Stimulated activated CD4-positive, alpha-beta T cell treated with anti-CD3 and anti-CD28 coated beads, Interleukin-4, amount 100 ng/mL, for 4 hours (primary cell): ENCODE results near the gene ACBD6.

Experiments
- DNase-seq, 2 experiments: peaks; one replicate each; pipeline ENCODE4 v3.0.0-alpha.2; 2020

Gene ACBD6

DNA sequence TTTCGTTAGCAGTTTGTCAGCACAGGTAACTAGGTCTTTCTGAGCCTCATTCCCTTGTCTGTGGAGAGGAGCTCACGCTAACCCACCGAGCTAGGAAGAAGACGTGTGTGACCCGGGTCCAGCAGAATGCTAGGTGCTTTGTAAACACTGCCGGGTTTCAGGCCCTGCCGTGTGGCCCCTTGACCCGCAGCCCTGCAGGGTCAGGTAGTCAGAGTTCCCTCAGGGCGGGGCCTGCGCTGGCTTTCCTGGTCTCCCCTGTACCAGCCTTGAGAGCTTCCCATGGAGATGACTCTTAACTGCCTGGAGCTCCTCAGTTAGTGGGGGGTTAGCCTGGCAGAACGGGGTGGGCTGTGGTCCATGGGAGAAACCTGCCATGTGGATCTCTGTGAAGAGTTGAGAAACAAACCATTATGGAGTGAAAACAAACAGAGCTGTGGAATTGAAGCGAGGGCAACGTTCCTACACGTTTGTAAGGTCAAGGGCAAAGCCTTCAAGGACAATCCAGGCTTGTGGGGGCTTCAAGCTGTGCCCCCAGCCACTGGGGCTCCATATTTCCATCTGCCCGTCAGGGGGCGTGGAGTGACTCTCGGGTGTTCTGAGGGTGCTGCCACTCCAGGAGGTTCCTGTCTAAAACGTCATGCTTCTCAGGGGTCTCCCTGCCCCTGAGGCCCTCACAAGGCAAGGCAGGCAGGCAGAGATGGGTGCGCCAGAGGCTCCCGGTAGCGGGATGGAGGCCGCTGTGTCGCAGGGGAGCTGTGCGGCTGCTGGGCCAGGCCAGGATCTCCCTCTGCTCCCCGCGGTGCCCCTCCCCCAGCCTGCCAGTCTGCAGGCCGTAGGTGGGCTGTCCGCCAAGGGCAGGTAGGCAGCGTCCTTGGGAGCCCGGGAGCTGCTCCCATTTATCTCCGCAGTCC, 248.5 kb downstream of the ACBD6 start:
- DNase-seq: no peak

DNA sequence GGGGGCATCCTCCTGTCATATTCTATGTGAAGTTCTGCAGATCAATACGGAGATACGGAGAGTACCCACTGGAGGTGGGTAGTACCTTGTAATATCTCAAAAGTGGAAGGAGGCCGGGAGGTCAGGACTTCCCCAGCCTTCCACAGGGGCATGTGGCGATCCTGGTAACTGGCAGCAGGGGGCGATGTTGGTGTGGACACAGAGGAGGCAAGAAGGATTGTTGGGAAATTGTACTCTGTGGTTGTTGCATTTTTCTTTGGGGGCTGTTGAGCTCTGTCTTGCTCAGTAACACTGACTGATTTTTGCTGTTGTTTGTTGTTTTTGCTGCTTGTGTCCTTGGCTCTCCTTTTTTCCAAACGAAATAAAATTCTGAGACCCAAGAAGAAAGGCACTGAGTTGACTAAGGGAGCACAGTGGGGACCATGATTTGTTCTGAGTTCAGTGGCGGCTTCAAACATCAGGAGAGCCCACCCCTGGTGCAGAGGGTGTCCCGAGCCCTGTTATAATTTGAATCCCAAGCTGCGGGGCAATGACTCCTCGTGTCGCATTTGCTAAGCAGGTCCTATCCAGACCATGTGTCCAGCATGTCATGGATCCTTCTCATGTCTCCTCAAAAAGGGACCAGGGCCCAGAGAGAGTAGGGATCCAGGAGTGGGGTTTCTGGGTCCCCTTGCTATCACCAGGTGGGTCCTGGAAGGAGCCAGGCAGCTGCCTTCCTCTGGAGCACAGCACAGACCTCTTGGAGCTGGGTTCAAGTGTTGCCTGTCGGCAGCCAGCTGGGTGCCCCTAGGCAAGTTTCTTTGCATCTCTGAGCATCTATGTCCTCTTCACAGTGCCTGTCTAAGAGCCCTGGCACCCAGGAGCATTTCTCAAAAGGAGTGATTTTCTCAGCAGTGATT, 249.5 kb downstream of the ACBD6 start:
- peak; percentile 54 to 66 for DNase-seq

DNA sequence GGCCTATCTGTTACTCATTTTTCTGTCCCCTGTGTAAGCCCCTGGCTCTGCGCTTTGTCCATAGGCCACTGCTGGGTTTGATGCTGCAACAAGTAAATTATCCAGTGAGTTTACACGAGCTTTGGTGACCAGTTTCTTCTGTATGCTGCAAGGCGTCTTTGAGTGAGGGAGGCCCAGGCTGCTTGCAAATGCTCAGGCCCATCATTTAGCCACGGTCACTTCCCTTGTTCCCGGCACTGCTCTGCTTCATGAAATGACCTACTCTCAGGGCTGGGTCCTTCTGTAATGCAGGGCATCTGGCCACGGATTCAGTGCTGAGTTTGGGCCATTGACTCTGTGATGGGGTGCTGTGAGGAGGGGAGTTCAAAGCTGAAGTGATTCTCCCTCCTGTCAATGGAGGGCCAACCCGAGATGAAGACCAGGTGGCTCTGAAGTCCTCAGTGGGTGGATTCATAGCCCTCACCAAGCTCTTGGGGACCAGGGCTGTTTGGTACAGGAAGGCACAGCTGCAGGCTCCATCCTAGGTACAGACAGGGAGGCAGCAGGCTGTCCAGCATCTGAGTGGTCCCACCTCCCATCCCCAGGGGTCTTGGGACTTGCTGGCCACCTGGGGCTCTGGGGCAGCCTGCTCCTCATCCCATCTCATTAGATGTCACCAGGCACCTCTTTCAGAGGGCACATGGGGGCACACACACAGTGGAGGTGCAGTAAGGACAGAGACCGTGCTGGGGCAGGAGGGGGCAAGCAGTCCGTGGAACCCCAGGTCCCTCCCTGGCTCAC, 250.7 kb downstream of the ACBD6 start:
- no peak for DNase-seq

DNA sequence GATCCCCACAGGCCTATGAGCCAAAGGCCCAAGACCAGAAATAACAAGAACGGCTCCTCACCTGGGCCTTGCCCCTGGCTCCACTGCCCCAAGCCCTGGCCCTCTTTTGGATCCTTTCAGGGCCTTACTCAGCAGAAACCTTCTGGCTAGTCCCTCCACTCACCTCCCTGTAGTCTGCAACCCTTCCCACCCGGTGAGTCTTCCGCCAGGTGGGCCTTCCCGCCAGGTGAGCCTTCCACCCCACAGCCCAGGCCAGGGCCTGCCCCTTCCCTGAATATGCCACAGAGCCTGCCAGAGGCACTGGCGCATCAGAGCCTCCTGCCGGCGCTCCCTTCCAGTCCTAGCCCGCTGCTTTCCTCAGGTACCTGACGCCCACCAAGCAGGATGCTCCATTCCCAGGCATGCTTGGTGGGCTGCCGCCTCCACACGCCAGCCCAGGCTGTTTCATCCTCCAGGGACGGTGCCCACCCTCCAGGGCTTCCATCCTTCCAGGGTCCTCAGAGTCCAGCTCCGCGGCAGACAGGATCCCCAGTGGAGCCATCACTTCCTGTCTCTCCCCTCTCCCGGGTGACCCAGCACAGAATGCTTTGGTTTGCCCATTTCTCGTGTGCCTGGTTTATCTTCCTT, 251.4 kb downstream of the ACBD6 start:
- no peak for DNase-seq

DNA sequence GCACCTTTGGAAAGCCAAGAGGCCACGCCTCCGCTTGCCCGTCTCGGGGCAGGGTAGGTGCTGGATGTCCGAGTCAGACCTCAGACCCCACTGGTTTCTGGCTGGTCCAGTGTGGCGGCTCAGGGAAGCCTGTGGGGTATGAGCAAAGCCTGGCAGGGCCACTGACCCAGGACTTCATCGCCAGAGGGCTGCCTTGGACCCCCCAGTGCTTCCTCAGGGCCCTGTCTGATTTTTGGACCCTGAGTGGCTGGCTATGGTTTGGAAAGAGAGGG, 251.9 kb downstream of the ACBD6 start:
- DNase-seq: no peak

DNA sequence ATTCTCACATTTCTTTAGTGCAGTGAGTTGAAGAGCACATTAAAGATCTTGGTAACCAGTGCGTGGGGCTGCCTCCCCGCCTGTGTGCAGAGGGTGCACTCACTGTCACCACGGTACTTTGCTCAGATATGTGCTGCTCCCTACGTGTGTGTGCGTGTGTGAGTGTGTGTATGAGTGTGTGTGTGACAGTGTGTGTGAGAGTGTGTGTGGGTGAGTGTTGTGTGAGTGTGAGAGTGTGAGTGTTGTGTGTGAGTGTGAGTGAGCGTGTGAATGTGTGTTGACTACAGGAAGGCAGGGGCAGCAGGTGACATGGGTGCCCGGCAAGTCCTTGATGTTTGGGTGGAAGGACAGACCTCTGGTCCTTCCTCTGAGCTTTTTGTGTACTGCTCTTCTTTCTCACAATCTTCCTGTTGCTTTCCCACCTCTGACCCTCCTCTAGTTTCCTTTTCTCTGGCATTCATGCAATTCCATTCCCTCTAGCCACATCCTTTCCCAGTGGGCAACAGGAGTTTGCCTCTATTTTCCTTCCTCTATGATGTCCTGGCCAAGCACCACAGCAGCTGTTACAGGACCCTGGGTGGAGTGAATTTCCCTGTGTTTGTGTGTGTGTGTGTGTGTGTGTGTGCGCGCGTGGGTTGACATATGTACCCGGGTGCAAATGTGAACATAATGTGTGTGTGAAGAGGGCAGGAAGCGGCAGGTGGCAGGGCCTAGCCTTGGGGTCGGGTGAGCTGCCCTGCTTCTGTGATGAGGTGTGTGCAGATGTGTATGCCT, 252.5 kb downstream of the ACBD6 start:
- DNase-seq: no peak

DNA sequence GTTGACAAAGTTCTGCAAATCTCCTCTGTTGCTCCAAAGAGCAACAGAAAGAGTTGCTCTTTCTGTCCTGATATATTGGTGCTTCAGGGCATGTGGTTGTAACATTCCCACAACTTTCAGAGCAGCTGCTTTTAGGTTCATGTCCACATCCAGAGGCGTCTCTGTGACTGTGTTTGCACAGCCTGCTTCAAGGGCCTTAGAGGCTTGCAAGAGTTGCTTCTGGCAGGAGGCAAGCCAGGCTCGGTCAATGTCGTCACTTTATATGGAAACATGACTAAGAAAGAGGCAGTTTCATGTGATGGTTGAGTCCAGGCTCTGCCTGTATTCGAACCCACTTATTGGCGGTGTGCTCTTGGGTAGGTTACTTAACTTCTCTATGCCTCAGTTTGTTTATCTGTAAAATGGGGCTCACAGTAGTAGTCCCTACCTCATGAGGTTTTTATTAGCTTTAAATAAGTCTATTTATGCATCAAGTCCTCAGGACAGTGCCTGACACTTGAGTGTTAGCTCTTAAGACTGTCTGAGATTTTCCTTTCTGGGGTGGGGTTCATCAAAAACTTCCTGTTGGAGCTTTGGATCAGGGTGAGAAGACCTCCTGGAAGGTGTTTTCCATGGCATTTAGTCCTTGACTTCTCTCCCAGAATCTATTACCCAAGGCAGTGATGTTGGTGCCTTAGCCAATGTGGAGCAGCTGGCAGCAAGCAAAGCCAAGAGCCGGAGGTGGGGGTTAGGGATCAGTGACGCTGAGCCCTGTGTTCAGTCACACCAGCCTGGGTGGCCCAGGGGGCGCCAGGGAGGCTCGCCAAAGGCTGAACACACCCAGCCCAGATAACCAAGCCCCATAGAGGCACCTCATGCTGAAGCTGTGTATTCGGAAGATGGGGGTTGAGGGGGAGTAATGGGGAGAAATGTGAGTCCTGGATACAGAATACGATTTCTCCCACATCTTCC, 253.4 kb downstream of the ACBD6 start:
- DNase-seq: no peak

DNA sequence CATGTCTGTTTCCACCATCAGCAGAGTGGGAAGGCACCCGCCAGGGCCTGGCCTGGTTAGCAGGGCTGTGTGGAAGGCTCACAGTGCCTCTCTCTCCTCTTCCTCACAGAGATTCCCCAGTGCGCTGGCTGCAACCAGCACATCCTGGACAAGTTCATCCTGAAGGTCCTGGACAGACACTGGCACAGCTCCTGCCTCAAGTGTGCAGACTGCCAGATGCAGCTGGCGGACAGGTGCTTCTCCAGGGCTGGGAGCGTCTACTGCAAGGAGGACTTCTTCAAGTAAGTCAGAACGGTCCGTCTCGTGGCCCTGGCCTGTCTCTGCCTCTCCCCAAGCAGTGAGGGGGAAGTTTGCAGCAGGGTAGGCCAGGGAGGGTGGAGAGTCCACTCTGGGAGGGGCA, 254.2 kb downstream of the ACBD6 start:
- no peak for DNase-seq

DNA sequence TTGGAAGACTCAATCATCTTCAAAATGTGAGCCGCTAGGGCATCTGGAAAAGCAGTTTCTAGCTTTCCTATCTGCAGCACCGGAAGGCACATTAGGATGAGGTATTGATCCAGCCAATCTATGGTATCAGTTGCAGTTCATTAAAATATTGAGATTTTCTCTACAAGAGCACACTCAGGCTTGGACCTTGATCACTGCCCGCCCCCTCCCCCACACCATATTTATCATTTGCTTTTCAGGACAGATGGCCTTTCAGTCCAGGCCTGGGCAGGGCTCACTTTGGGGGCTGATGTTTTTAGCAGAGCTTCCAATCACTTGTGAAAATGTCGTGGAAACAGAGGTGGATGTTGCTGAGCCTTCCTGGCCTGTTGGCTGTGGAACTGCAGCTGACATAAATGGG, 254.8 kb downstream of the ACBD6 start:
- DNase-seq: no peak

DNA sequence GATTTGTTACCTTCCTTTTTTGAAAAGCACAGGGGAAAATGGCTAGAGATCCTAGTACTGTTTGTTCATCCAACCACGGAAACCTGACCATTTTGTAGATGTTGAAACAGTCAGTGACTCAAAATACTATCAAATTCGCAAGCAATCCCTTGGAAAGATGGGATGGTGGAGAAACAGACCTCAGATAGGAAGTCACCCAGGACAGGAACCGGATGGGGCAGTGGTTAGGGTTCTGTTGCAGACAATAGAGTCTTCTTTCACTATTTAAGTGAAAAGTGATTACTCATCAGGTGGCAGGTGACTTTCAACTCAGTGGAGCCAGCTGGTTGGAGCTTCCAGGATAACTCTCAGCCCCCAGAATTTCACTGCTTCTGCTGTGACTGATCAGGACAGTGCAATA, 255.3 kb downstream of the ACBD6 start:
- DNase-seq: no peak

DNA sequence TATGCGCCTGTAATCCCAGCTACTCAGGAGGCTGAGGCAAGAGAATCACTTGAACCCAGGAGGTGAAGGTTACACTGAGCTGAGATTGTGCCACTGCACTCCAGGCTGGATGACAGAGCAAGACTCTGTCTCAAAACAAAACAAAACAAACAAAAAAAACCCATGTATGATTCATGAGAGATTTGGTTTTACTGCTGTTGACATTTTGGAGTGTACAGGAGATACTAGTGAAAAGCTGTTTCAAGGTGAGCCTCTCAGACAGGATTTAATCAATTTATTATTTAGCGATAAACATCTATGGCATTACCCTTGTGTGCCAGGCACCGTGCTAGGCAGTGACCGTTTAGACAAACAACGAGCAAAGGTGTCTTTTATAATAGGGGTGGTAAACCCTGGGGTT, 255.8 kb downstream of the ACBD6 start:
- no peak for DNase-seq

DNA sequence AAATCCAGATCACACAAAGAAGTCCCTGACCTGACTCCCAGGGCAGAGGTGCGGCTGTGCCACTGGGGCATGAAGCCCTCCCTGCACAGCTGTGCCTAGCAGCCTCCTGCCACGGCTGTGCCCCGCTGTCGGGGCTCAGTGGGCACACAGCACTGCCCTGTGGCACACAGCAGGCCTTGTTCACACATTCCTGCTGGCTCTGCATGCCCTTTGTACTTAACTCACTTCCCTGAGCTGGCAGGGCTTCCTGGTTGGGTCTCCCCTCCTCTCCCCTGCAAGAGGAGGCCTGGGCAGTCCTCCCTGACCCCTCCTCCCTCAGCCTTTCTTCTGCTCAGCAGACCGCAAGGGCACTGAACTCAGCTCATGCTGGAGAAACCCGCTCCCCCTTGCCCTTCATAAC, 257.5 kb downstream of the ACBD6 start:
- DNase-seq: no peak

DNA sequence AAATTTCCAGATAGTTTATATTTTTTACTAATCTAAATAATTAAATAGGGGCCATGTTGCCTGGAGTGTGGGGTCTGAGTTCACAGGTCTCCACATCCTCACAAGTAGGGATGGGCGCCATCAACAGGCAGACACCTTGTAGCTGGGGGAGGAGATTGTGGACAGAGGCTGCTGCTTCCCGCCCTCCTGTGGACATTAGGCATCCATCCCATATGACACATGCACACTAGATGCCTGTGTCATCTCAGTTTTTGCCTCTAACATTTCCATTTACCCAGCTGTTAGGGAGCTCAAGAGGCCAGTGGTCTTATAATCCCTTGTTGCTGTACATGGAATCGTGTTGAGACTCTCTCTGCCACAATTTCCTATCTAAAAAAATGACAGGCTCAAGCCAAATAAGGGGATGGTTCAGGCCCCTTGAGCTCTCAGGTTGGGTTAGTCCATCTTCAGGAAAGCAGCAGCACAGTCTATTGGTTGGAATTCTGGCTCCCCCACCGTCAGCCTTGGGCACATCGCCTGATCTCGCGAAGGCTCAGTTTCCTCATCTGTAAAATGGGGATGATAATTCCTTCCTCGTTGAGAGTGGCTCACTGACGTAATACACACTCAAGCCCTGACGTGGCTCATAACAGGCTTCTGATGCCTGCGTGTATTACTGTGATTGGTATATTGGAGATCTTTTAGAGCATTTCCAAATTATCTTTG, 258.7 kb downstream of the ACBD6 start:
- DNase-seq: no peak

DNA sequence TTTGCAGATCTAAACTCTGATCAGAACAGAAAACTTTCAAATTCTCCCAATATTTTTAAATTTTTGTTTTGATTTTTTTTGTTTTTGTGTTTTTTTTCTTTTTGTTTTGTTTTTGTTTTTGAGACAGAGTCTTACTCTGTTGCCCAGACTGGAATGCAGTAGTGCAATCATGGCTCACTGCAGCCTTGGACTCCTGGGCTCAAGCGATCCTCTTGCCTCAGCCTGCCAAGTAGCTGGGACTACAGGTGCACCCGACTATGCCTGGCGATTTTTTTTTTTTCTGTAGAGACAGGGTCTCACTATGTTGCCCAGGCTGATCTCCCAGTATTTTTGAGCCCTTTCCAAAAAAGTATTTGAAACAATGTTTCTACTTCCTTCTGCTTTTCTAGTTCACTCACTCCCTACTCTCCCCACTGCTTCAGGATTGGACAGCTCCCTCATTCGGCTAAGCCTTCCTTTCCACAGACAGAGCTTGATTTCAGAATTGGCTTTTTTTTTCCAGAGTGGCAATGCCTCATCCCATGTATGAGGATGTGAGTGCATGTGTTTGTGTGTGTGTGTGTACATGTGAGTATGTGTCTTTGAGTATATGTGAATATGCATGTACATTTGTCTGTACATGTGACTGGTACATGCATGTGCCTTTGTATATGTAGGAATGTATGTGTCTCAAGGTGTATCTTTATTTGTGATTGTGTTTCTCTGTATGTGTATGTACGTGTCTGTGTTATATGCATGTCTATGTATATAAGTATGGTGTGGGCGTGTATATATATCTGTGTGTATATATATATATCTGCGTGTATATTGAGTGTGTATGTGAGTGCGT, 260.4 kb downstream of the ACBD6 start:
- DNase-seq: no peak

DNA sequence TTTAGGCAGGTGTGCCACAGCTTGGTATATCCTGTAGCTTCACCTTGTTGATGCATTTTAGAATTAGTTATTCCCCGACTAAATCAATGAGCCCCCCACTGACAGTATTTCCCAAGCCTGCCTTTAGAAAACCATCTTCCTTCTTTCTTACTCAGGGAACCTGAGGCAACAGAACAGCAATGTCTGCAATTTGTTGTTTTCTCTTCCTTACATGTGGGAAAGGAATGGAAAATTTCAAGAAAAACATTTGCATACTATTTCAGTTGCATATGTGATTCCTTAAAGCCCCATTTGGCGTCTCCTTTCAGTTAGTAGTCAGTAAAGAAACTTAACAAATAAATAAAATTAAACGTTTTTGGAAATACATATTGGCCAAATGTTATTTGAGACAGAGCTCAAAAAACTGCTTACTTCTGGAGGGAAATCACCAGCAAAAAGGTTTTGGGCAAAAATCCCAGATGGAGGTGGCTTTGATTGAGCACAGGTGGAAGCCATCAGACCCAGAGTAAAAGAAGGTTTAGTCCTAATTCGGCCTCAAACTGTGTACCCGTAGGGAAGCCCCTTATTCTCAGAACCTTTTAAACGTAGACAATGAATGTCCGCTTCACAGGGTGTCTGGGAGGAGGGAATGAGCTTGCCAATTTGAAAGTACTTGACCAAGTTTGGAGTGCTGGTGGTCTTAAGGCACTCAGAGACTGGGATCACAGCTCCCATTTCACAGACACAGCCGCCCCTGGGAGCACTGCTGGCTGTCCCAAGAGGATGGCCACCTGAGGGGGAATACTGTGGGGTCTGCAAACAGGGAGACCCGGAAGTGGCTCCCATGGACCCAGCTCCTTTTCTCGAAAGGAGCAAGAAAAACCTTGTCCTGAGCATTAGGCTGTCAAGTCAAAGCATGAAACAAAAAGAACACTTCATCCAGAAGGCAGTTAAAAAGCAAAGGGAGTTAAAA, 263.0 kb downstream of the ACBD6 start:
- DNase-seq: no peak

DNA sequence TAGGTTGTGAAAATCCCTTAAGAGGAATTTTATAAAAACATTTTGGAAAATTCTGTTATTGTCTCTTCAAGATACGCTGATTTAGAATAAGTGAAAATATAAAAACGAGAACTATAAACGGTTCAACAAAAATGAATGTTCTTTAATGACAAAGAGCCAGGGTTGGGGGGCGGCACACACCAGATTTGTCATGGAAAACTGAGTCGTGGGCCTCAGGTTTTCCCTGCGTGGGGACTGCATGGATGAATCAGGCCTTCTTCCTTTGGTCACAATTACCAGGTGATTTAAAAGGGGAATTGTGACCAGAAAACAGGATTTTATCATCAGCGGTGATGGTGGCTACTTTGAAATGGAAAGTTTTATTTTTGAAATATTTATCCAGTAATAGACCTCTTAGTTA, 263.7 kb downstream of the ACBD6 start:
- DNase-seq: no peak
